Hematopoietic multipotent progenitor cell (in vitro differentiated cells): ENCODE data around the gene SF3B3. TPM values are rescaled to one million over a fixed set of nuclear protein-coding genes. Genes with fewer than 3 reads are reported as not detected.
"Not testable (repeated sequence)": the region's sequence is repeated elsewhere in the genome, so short reads cannot be mapped to it uniquely, and the experiment has no call there.

Experiments used
- DNase-seq, 3 donors: peaks; one replicate each; pipeline ENCODE4 v3.0.0-alpha.2; 2011 to 2015; ENCODE audit warnings: low read depth in 2 of 3, low spot score in 2 of 3
- total RNA-seq: library from RNA; depleted of rRNA; stranded (reverse); fragments of >200 nt; gene quantifications from one replicate; pipeline ENCODE4 v1.2.3, GENCODE V29; 2012

Gene SF3B3
- total RNA-seq, 1 donor, result 184 TPM

DNA sequence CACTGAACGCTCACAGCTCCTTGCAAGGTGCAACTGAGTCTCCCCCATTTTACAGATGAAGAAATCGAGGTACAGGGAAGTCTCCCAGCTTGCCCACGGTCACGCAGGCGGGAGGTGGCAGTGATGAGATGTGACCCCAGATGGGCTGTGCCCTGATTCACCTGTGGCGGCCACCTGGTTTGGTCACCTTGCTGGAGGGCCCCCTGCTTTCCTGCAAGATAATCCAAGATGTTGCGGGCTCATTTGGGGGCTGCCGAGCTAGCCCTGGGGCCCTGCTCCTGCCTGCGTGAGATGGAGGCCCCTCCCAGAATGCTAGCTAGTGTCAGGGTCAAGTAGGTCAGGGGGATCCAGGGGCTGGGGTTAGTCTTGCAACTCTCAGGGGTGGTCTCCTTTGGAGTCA is 63.1 kb downstream of the SF3B3 start:
- DNase-seq, result no peak

DNA sequence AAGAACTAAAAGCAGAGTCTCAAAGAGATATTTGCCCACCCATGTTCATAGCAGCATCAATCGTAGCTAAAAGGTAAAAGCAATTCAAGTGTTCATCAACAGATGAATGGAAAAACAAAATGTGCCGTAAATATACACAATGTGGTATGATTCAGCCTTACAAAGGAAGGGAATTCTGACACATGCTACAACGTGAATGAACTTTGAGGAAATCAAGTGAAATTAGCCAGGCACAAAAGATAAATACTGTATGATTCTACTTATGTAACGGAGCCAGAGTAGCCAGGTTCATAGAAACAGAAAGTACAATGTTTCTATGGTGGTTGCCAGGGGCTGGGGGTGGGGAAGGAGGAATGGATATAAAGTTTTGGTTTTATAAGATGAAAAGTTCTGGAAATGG is 64.9 kb downstream of the SF3B3 start:
- no peak for DNase-seq

DNA sequence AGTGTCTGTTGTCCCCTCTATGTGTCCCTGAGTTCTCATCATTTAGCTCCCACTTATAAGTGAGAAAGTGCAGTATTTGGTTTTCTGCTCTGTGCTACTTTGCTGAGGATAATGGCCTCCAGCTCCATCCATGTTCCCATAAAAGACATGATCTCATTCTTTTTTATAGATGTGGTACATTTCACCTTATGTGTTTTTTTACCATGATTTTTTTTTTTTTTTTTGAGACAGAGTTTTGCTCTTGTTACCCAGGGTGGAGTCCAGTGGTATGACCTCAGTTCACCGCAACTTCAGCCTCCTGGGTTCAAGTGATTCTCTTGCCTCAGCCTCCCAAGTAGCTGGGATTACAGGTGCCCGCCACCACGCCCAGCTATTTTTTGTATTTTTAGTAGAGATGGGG is 65.8 kb downstream of the SF3B3 start:
- not testable (repeated sequence) for DNase-seq

DNA sequence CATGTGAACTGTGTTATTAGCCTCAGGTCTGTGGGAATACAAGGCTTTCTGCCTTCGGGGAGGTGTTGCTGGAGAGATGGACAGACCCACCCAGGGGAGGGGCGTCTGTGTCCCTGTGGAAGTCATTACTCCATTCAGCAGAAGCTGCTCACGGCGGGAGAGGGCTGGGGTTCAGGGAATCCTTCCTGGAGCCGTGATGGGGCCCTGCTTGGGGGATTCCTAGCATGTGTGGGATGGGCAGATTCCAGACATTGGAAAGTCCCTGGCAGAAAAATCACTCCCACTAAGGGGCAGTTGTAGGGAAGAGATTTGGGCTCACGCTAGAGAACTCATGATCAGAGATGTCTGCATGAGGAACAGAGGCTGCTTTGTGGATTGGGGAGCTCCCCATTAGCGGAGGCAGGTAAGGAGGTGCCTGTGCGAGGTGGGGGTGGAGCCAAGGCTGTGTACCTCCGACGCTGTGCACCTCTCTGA is 66.4 kb downstream of the SF3B3 start:
- DNase-seq, result no peak

DNA sequence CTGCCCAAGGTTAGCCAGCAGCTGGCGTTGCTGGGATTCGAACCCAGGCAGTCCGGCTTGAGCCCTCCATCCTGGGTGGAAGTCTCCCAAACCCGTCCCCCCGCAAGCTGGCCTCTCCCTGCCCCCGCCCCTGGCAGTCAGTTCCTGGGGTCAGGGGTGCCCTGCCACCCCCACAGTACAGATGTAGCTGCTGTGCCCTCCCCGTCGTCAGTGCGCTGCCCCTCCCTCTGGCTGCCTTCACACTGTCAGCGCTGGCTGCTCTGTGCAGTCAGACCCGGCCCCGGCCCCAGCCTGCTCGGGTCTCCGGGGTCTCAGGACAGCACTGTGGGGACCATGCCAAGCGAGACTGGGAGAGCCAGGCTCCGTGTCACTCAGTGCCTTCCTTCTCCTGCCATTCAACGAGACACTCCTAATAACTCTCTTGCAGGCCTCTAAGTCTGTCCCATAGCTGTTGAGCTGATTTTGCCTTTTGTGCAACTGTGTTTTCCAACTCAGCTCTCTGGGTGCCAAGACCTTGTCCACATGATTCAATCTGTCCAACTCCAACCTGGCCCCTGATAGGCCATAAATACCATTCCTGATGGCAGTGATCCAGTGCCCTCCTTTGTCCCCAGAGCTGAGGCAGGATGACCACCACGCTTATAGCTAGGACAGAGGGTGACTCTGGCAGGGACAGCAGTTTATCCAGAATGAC is 67.3 kb downstream of the SF3B3 start:
- DNase-seq, result no peak

DNA sequence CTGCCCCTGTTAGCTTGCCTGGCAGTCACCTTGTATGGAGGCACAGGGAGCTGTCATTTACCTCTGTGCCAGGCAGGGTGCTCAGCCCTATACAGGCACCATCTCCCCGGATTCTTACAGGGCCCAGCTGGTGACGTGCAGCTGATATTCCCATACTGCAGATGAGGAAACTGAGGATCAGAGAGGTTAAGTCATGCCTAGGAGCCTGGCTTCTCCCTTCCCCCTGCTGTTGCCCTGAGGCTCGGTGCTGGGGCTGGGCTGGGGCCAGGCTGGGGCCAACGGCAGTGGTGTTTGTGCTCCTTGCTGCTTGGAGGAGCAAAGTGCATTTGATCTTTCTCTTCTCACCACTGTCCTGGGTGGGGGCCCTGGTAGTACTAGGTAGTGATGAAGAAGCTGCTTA is 68.0 kb downstream of the SF3B3 start:
- DNase-seq, result no peak

DNA sequence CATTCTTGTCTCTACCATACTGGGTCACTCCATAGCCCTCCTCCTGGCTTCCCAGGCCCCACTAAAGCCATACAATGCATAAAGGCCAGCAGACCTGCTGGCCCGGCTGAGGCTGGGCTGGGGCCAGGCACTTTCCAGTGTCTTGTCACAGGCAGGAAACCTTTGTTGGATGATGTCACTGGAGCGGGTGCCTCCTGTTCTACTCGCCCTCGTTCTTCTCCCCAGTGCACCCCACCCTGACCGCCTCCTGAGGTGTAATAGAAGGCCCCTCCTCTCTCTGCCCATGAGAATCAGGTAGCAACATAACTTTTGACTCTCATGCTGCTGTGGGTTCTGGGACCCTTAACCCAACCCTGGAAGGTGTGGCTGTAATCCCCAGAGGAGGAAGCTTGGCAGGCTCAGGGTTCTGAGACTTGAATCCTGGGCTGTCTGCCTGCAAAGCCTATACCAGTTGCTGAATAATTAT is 68.5 kb downstream of the SF3B3 start:
- DNase-seq, result no peak

DNA sequence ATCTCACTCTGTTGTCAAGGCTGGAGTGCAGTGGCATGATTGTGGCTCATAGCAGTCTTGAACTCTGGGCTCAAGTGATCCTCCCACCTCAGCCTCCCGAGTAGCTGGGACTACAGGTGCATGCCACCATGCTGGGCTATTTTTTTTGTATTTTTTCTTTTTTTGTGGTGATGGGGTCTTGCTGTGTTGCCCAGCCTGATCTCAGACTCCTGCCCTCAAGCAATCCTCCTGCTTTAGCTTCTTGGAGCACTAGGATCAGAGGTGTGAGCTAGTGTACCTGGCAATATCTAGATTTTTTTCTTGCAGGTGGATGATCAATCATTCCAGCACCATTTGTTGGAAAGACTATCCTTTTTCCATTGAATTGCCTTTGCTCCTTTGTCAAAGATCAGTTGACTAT is 69.9 kb downstream of the SF3B3 start:
- no peak for DNase-seq

DNA sequence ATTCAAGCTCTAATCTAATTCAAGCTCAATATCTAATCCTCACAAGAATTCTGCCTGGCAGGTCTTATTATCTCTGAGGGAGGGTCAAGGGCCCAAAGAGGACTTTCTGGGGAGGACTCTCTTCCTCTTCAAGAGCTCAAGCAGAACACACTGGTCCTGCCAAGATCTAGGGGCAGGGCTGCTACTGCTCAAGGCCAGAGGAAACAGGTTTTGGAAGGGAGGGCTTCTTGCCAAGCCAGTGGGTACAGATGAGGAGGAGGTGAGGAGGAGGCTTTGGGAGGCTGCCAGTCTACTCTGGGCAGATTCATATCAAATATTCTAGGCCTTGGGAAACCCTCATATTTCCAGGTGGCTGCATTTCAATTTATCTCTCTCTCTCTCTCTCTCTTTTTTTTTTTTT is 71.0 kb downstream of the SF3B3 start:
- peak in 2 of 3 donors; percentile 19 to 79 for DNase-seq

DNA sequence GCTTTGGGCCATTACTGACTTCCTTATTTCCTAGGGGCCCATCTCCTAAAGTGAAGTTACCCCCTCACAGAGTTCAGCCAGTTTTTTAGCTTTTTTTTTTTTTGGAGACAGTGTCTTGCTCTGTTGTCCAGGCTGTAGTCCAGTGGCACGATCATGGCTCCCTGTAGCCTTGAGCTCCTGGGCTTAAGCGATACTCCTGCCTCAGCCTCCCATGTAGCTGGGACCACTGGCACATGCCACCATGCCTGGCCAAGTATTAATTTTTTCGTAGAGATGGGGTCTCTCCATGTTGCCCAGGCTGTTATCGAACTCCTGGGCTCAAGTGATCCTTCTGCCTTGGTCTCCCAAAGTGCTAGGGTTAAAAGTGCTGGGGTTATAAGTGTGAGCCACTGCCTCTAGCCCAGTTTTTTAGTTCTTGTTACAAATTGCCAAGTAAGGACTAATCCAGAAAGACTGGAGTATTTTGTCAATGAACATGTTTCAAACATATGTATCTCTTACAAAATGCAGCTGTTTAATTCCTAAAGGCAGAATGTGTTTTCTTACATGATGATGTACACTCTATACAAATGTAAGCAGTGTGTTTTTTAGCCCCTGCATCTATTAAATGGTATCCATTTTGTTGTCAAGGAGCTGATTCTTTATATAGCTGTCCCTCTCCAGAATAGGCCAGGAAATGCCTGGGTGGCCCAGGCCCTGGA is 73.7 kb downstream of the SF3B3 start:
- no peak for DNase-seq

DNA sequence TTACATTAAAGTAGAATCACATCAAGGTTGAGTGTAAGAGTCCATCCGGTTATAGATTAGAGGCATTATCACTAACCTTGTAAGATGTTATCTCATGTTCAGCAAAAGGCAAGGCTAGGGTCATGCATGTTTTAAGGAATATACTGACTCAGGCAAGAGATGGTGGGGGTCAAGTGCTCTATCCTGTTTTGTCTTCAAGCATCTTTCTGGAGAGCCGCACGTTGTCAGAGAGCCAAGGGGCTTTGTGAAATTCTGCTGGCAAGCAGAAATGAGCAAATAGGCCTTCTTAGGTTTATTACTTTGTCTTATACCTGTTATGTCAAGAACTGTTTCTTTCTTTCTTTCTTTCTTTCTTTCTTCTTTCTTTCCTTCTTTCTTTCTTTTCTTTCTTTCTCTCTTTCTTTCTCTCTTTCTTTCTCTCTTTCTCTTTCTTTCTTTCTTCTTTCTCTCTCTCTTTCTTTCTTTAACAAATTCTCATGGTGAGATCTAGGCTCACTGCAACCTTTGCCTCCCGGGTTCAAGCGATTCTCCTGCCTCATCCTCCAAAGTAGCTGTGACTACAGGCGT is 75.4 kb downstream of the SF3B3 start:
- DNase-seq, result no peak

DNA sequence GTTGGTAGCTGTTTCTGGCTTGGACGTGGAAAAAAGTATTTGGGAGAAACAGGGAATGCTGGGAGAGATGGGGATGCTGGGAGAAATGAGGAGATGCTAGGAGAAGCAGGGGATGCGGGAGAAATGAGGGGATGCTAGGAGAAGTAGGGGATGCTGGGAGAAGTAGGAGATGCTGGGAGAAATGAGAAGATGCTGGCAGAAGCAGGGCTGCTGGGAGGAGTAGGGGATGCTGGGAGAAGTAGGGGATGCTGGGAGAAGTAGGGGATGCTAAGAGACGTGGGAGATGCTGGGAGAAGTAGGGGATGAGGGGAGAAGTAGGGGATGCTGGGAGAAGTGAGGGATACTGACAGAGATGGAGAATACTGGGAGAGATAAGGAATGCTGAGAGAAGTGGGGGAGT is 77.1 kb downstream of the SF3B3 start:
- no peak for DNase-seq

DNA sequence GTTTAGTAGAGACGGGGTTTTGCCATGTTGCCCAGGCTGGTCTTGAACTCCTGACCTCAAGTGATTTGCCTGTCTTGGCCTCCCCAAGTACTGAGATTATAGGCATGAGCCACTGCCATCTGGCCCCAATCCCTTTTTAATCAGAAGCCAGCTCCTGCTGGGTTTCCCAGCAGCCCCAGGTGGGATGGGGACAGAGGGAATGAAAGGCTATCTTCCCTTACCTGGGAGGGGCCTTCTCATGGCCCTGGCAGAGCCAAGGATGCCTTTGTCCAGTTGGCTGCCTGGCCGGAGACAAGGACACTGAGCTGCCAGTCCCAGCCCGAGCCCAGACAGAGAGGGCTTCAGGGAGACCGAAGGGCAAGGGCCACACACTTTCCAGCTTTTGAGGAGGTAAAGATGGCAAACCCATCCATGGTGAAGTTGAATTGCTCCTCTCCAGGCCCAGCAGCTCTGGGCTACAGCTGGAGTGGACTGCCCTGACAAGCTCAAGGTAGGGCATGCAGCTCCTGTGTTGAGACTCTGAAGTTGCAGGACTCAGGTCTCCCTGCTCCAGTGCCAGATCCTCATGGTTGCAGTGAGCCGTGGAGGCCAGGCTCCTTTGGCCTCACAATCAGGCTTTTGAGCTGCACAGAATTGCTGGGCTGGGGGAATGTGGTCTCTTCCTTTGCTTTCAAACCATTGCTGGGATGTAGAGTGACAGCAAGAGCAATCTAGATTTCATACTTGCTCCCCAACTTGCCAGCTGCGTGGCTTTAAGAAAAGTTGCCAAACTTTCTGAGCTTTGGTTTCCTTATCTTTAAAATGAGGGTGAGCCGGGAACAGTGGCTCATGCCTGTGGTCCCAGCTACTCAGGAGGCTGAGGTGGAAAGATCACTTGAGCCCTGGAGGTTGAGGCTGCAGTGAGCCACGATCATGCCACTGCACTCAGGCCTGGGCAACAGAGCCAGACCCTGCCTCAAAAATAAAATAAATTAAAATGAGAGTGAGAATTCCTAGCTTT is 78.3 kb downstream of the SF3B3 start:
- no peak for DNase-seq

DNA sequence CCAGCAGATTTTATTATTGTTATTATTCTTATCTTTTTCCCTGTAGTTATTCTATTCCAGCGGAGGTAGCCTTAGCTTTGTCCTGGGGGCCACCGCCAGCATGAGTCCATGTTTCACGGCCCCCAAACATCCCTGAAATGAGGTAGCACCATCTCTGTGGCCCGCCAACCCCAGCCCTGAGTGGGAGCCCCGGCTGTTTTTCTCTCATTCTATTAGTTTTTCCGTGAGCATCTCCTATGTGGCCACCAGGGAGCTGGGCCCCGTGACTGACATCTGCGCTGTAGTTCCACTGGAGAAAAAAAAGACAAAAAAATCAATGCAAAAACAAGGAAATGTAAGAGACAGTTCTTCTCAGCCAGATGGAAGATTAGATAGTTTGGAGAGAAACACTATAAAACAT is 79.2 kb downstream of the SF3B3 start:
- no peak for DNase-seq

DNA sequence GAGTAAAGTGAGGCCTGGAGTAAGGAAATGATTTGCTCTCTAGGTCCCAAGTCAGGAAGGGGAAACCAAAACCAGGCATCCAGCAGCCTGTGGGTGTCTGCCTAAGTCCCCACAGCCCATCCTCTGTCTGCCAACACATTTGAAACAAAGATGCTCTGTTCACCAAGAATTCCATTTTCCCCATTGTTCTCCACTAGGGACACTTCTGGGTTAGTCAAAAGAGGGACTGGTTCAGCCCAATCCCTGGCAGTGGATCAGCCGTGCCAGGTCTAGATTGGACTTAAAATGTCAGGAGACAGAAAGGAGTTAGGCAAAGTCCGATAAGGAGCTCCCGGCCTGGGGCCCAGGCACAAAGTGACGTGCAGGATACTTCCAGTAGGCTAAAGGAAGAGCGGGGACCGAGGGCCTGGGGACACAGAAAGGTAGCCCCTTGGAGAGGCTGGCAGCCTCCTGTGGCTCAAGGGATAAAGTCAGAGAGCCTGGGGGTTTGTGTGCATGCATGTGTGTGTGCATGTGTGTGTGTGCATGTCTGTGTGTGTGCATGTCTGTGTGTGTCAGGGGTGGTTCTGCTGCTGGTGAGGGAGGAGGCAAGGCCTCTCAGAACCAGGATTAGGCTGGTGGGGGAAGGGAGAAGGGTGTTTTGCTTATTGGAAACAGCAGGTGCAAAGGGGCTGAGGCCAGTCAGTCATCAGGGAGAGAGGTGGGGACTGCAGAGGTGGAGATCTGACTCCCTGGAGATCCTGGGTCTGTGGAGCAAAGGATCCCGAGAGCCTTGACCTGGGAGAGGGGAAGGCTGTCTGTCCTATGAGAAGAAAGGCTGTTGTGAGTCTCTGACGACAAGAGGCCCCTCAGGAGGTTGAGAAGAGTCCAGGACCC is 81.0 kb downstream of the SF3B3 start:
- no peak for DNase-seq

DNA sequence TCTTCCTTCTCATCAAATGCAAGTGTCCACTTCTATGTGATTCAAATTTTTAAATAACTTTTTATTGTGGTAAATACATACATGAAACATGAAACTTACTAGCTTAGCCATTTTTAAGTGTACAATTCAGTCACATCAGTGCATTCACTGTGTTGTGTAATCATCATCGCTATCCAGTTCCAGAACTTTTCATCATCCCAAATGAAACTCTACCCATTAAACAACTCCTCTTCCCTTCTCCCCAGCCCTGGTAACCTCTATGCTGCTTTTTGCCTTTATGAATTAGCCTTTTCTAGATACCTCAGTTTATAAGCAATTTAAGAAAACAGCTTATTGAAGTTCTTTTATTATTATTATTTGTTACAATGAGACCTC is 81.7 kb downstream of the SF3B3 start:
- DNase-seq, result no peak

DNA sequence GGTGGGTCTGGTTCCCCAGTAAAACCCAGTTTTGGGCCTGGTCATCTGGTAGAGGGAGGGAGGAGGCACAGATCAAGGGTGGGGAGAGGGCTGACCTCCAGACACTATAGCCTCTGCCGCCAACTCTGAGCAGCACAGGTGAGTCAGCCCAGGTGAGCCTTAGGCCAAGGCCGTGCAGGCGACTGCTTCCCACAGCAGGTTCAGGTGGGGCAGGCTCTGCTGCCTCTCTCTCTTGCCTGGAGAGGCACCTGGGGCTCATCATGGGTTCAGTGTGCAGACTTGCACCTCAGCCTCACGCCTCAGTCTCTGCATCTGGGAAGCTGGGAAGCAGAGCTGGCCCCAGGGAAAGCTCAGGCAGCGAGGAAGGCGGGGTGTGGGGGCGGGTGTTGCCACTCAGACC is 84.9 kb downstream of the SF3B3 start:
- DNase-seq, result no peak

DNA sequence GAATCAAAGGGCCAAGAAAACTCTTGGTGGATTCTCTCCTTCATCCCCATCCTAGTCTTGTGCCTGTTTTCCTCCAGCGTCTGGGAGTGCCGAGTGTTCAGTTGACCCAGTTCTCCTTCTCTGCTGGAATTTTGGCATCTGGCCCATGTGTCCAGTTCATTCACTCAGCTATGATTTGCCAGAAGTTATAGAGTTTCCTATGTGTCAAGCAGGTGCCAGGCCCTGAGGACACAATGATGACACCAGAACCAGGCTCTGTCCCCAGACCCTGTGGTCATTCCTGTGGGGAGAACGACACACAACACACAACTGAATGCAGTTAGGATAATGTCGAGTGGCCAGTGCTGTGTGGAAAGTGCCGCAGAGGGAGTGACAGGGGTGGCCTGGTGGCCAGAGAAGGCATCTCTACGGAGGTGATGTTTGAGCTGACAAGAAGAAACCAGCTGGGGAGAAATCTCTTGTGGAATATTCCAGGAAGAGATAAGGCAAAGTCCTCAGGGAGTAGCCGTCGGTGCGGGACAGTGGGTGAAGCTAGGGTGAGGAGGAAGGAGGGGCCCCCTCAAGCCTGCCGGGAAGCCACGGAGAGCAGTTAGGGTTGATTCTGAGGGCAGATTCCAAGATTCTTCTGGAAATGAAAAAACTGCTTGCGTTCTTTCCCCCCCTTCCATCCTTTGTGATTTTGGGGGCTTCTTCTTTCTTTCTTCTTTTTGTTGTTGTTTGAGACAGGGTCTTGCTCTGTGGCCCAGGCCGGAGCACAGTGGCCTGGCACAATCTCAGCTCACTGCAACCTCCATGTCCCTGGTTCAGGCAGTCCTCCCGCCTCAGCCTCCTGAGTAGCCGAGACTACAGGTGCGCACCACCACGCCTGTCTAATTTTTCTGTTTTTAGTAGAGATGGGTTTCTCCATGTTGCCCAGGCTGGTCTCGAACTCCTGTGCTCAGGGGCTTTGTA is 86.9 kb downstream of the SF3B3 start:
- DNase-seq, result no peak

DNA sequence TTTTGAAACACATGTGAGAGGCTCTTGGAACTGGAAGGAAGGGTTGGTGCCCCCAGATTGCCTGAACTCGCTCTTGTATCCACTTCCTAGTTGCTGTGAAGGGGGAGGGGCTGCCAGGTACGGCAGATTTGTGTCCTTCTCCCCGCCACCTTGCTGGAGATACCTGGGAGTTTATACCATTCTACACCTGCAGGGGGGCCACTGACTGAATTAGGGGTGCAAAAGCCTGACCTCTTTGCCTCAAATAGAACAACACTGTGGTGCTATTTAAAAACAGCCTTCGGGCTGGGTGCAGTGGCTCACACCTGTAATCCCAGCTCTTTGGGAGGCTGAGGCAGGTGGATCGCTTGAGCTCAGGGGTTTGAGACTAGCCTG is 87.6 kb downstream of the SF3B3 start:
- no peak for DNase-seq
